ENCODE results near the gene RAB11FIP3. TPM values are rescaled to one million over a fixed set of nuclear protein-coding genes. Genes with fewer than 3 reads are reported as not detected.

Gene RAB11FIP3
- polyA plus RNA-seq, 1 of the 3 experiments (the other 2 are of a cell fraction): 24.8 TPM

- Histone ChIP-seq H3K36me3 (replicated peaks in 1 of 2; ENCODE audit: control insufficient read depth in 1 of 2, insufficient read depth in 2 of 2, low read length in 1 of 2) (peaks cover 3 to 19% of the 10 kb centered on the region in 2 experiments), H2AFZ (ENCODE audit: low read depth) (no peak overlapping the region), H3K27me3 (ENCODE audit: insufficient read depth) (no peaks in the 10 kb centered on the region), H3K9me2 (no peaks in the 10 kb centered on the region), H3K4me3 (ENCODE audit: low read depth in 2 of 2, low read length in 1 of 2) (no peak overlapping the region), H3K4me1 (ENCODE audit: control insufficient read depth in 1 of 2, insufficient read depth in 2 of 2, low read depth in 1 of 2, low read length in 1 of 2) (no peaks in the 10 kb centered on the region), H3K79me2 (ENCODE audit: insufficient read depth) (no peaks in the 10 kb centered on the region), H3K9ac (no peak overlapping the region), H3K27ac (ENCODE audit: low read depth in 2 of 2, low read length in 1 of 2) (no peak overlapping the region), H3F3A (replicated peaks; ENCODE audit: insufficient read depth) (no peaks in the 10 kb centered on the region), H3K9me3 (no peaks in the 10 kb centered on the region), H4K20me1 (ENCODE audit: insufficient read depth) (no peaks in the 10 kb centered on the region), H3K4me2 (no peak overlapping the region)
- POLR2A ChIA-PET: no interaction called here
- 98% methylated on average over 6 of the region's 6 CpGs for WGBS (ENCODE audit: low lambda C conversion rate)
- no peak for DNase-seq
- CTCF ChIA-PET: interaction anchor here (1.2 to 1.7 kb wide), 2 partner anchors 13 to 25 kb away, joined by 3 to 4 read pairs; no protein-coding TSS in a partner anchor
- TF ChIP-seq RXRA (IDR thresholded peaks at IDR 0.05; ENCODE audit: borderline replicate concordance, low read depth): no peak
- no peak for TF ChIP-seq POLR2AphosphoS5 (IDR thresholded peaks at IDR 0.05; ENCODE audit: low read depth, low read length)
- no peak for TF ChIP-seq FOSL2 (IDR thresholded peaks at IDR 0.05; ENCODE audit: borderline replicate concordance, low read depth)
- no peak for TF ChIP-seq RCOR1 (IDR thresholded peaks at IDR 0.05; ENCODE audit: low read length)
- TF ChIP-seq RFX5 (IDR thresholded peaks at IDR 0.05; ENCODE audit: low read length): no peak
- TF ChIP-seq TEAD4 (IDR thresholded peaks at IDR 0.05; ENCODE audit: borderline replicate concordance, insufficient read depth): no peak
- TF ChIP-seq MAX (IDR thresholded peaks at IDR 0.05; ENCODE audit: low read depth): no peak
- TF ChIP-seq USF1 (IDR thresholded peaks at IDR 0.05; ENCODE audit: borderline replicate concordance, low read depth): no peak
- no peak for TF ChIP-seq USF2 (IDR thresholded peaks at IDR 0.05; ENCODE audit: borderline replicate concordance, low read depth, low read length)
- no peak for TF ChIP-seq CHD2 (IDR thresholded peaks at IDR 0.05; ENCODE audit: low read length, partially characterized antibody)
- no peak for TF ChIP-seq NRF1 (IDR thresholded peaks at IDR 0.05; ENCODE audit: low read depth, low read length)
- TF ChIP-seq FOXM1 (IDR thresholded peaks at IDR 0.05; ENCODE audit: low read depth): no peak
- TF ChIP-seq EP300 (IDR thresholded peaks at IDR 0.05; ENCODE audit: borderline replicate concordance in 1 of 2, low read depth in 1 of 2, low read length in 1 of 2): no peak
- no peak for TF ChIP-seq SMC3 (IDR thresholded peaks at IDR 0.05; ENCODE audit: low read depth, low read length)
- TF ChIP-seq TCF12 (IDR thresholded peaks at IDR 0.05): no peak
- TF ChIP-seq MXI1 (IDR thresholded peaks at IDR 0.05; ENCODE audit: low read depth, low read length): no peak
- no peak for TF ChIP-seq REST (IDR thresholded peaks at IDR 0.05; ENCODE audit: low read depth, low read length)
- no peak for TF ChIP-seq RAD21 (IDR thresholded peaks at IDR 0.05; ENCODE audit: low read length)
- no peak for TF ChIP-seq ELF1 (IDR thresholded peaks at IDR 0.05)
Measured at GRCh38 chr16:512802-513201, 87.4 kb downstream of the RAB11FIP3 start.
